HepG2 (cell line): Measurements from ENCODE around the gene SERINC1. TPM values are rescaled to one million over a fixed set of nuclear protein-coding genes. Genes with fewer than 3 reads are reported as not detected.

ENCODE experiments used
- ARID3A ChIP-seq: IDR thresholded peaks from 2 replicates; pipeline ENCODE4 v1.6.1; 2012; ENCODE audit warnings: low read depth, low read length, improper control_type of control experiment
- CREBL2 ChIP-seq: sonication (generic); formaldehyde crosslinking; IDR thresholded peaks from 2 replicates; pipeline ENCODE4 v1.8.1; 2023; ENCODE audit warnings: missing genetic modification reagents, mild to moderate bottlenecking, borderline replicate concordance
- DRAP1 ChIP-seq: IDR thresholded peaks from 2 replicates; pipeline ENCODE4 v1.6.1; 2016; ENCODE audit warnings: missing genetic modification reagents, missing compliant biosample characterization
- FOSL1 ChIP-seq: sonication (generic); formaldehyde crosslinking; IDR thresholded peaks from 2 replicates; pipeline ENCODE4 v1.9.0; 2021; ENCODE audit warnings: missing genetic modification reagents, borderline replicate concordance
- GABPA ChIP-seq, 2 experiments: IDR thresholded peaks; 2 replicates each; pipeline ENCODE4 v1.6.1; 2011 to 2016; ENCODE audit warnings: low read depth in 2 of 2, low read length in 1 of 2, missing biosample characterization in 1 of 2, missing genetic modification characterization in 1 of 2
- HOXA7 ChIP-seq: sonication (generic); formaldehyde crosslinking; IDR thresholded peaks from 2 replicates; pipeline ENCODE4 v1.8.1; 2022; ENCODE audit warnings: mild to moderate bottlenecking, missing genetic modification reagents, moderate library complexity
- IRF2 ChIP-seq: IDR thresholded peaks from 2 replicates; pipeline ENCODE4 v1.6.1; 2018; ENCODE audit warnings: missing genetic modification reagents, missing compliant biosample characterization
- MAZ ChIP-seq, 2 experiments: sonication (generic) in 1 of 2; formaldehyde crosslinking in 1 of 2; IDR thresholded peaks; 2 replicates each; pipeline versions ENCODE4 v1.5.0 to v1.6.1; 2012 to 2020; ENCODE audit warnings: low read depth in 2 of 2, mild to moderate bottlenecking in 2 of 2, borderline replicate concordance in 1 of 2, improper control_type of control experiment in 1 of 2, low read length in 1 of 2, missing genetic modification reagents in 1 of 2, moderate library complexity in 1 of 2
- NFAT5 ChIP-seq: sonication (generic); formaldehyde crosslinking; IDR thresholded peaks from 2 replicates; pipeline ENCODE4 v1.4.0; 2020; ENCODE audit warnings: missing genetic modification reagents
- NR2F6 ChIP-seq, 2 experiments: IDR thresholded peaks; 2 replicates each; pipeline ENCODE4 v1.6.1; 2016; ENCODE audit warnings: antibody characterized with exemption in 1 of 2, mild to moderate bottlenecking in 1 of 2
- ZBTB14 ChIP-seq: sonication (generic); formaldehyde crosslinking; IDR thresholded peaks from 2 replicates; pipeline ENCODE4 v1.4.0; 2020; ENCODE audit warnings: missing genetic modification reagents
- ZNF674 ChIP-seq: sonication (generic); formaldehyde crosslinking; IDR thresholded peaks from 2 replicates; pipeline ENCODE4 v1.5.0; 2020; ENCODE audit warnings: low read depth, mild to moderate bottlenecking, missing genetic modification reagents
- ZNF704 ChIP-seq: sonication (generic); formaldehyde crosslinking; IDR thresholded peaks from 2 replicates; pipeline ENCODE4 v1.8.1; 2023; ENCODE audit warnings: mild to moderate bottlenecking, inconsistent platforms, moderate library complexity, missing genetic modification reagents, borderline replicate concordance
- ZNF720 ChIP-seq: sonication (generic); formaldehyde crosslinking; IDR thresholded peaks from 2 replicates; pipeline ENCODE4 v1.4.0; 2020; ENCODE audit warnings: missing genetic modification reagents
- ZNF775 ChIP-seq: sonication (generic); formaldehyde crosslinking; IDR thresholded peaks from 2 replicates; pipeline ENCODE4 v1.4.0; 2020; ENCODE audit warnings: missing genetic modification reagents, mild to moderate bottlenecking, moderate library complexity, borderline replicate concordance
- ZNF883 ChIP-seq: sonication (generic); formaldehyde crosslinking; IDR thresholded peaks from 2 replicates; pipeline ENCODE4 v1.5.1; 2020; ENCODE audit warnings: mild to moderate bottlenecking, missing genetic modification reagents; ENCODE audit errors: not compliant biosample characterization
- polyA plus RNA-seq, 8 experiments: library from polyadenylated mRNA; depleted of rRNA in 3 of 8; stranded (reverse) in 7 of 8; unstranded in 1 of 8; fragments of >200 nt; fragmentation: Illumina TruSeq in 4 of 8; extraction: Trizol in 4 of 8; gene quantifications; 2 replicates each; pipeline versions ENCODE4 v1.2.1 to v1.2.3, GENCODE V29; 2011 to 2016; ENCODE audit warnings: low read depth in 4 of 8, missing spikeins in 1 of 8, mixed read lengths in 1 of 8; ENCODE audit not compliant: insufficient read depth in 1 of 8
- total RNA-seq, 5 experiments: library from RNA; depleted of rRNA; stranded (reverse); fragments of >200 nt; fragmentation: Illumina TruSeq; extraction: Trizol; gene quantifications; 2 replicates each; pipeline ENCODE4 v1.2.3, GENCODE V29; 2016; ENCODE audit warnings: low read depth in 1 of 5

Gene SERINC1
- total and polyA plus RNA-seq, 2 of the 13 experiments (the other 11 are each of a cell fraction or from before 2014, with no cell fraction given): 93.5 to 112 TPM

- TF ChIP-seq ZBTB14 (CRISPR knock-in tag) (peak; percentile 27; the same call in 1 of the 2 replicates), ZNF674 (no peak), GABPA (IDR thresholded peaks at IDR 0.05; ENCODE audit: low read depth, low read length) (no peak), GABPA (CRISPR knock-in tag; IDR thresholded peaks at IDR 0.05; ENCODE audit: low read depth) (no peak), HOXA7 (CRISPR knock-in tag) (no peak), ZNF704 (CRISPR knock-in tag) (peak; percentile 66; the same call in 1 of the 2 replicates), NFAT5 (peak; percentile 75; the same call in 1 of the 2 replicates), MAZ (IDR thresholded peaks at IDR 0.05; ENCODE audit: borderline replicate concordance, low read depth, low read length) (0 out of 2 replicates have a peak, but pooled peaks have one; percentile 45), MAZ (CRISPR knock-in tag; IDR thresholded peaks at IDR 0.05; ENCODE audit: low read depth) (peak; percentile 89; the same call in 1 of the 2 replicates), NR2F6 (IDR thresholded peaks at IDR 0.05) (no peak), NR2F6 (CRISPR knock-in tag; IDR thresholded peaks at IDR 0.05) (peak; percentile 21; the same call in 1 of the 2 replicates), ZNF720 (CRISPR knock-in tag) (peak; percentile 69; the same call in 1 of the 2 replicates), IRF2 (CRISPR knock-in tag) (peak; percentile 70; the same call in 1 of the 2 replicates), DRAP1 (peak; percentile 52), CREBL2 (peak; percentile 71; the same call in 1 of the 2 replicates), ZNF883 (peak; percentile 35), FOSL1 (CRISPR knock-in tag) (no peak), ARID3A (no peak), ZNF775 (no peak)
These were observed 72.1 kb downstream of the SERINC1 start, which contains the start of gene HSF2 (continued) for GRCh38 chr6:122399348-122400120.
